HepG2 (cell line): ENCODE measurements around the gene PLEKHN1. TPM values are rescaled to one million over a fixed set of nuclear protein-coding genes. Genes with fewer than 3 reads are reported as not detected.
A peak's percentile ranks its signal among the peaks of the same experiment; 100 is the strongest.

Experiments used
- ATF1 ChIP-seq: IDR thresholded peaks from 2 replicates; pipeline ENCODE4 v1.6.1; 2016; ENCODE audit warnings: mild to moderate bottlenecking, control low read depth
- CBX5 ChIP-seq: sonication (generic); formaldehyde crosslinking; IDR thresholded peaks from 2 replicates; pipeline ENCODE4 v1.4.0; 2020; ENCODE audit warnings: missing genetic modification reagents, borderline replicate concordance
- CHCHD3 ChIP-seq: sonication (generic); formaldehyde crosslinking; IDR thresholded peaks from 2 replicates; pipeline ENCODE4 v1.8.0; 2022; ENCODE audit warnings: mild to moderate bottlenecking, missing genetic modification reagents, moderate library complexity
- IRF2 ChIP-seq: IDR thresholded peaks from 2 replicates; pipeline ENCODE4 v1.6.1; 2018; ENCODE audit warnings: missing genetic modification reagents, missing compliant biosample characterization
- NFKBIZ ChIP-seq: IDR thresholded peaks from 2 replicates; pipeline ENCODE4 v1.6.1; 2018; ENCODE audit warnings: missing genetic modification reagents, missing compliant biosample characterization
- PAWR ChIP-seq: sonication (generic); formaldehyde crosslinking; IDR thresholded peaks from 2 replicates; pipeline ENCODE4 v1.4.0; 2020; ENCODE audit warnings: missing genetic modification reagents, mild to moderate bottlenecking, borderline replicate concordance
- PCBP1 ChIP-seq: fragments of 200-400 bp; formaldehyde crosslinking; IDR thresholded peaks from 2 replicates; pipeline ENCODE4 v1.6.1; 2017; ENCODE audit warnings: mild to moderate bottlenecking, low read depth, low read length, borderline replicate concordance
- SSRP1 ChIP-seq: IDR thresholded peaks from 2 replicates; pipeline ENCODE4 v1.6.1; 2016; ENCODE audit warnings: control low read depth
- TCF7L2 ChIP-seq: IDR thresholded peaks from 2 replicates; pipeline ENCODE4 v1.6.1; 2011; ENCODE audit warnings: mild to moderate bottlenecking, low read depth, low read length, moderate library complexity
- ZBTB3 ChIP-seq: sonication (generic); formaldehyde crosslinking; IDR thresholded peaks from 2 replicates; pipeline ENCODE4 v1.4.0; 2020; ENCODE audit warnings: low read depth, mild to moderate bottlenecking, moderate library complexity, missing genetic modification reagents, borderline replicate concordance
- ZNF343 ChIP-seq: sonication (generic); formaldehyde crosslinking; IDR thresholded peaks from 2 replicates; pipeline ENCODE4 v1.4.0; 2020; ENCODE audit warnings: mild to moderate bottlenecking, missing genetic modification reagents
- ZNF674 ChIP-seq: sonication (generic); formaldehyde crosslinking; IDR thresholded peaks from 2 replicates; pipeline ENCODE4 v1.5.0; 2020; ENCODE audit warnings: low read depth, mild to moderate bottlenecking, missing genetic modification reagents
- polyA plus RNA-seq, 8 experiments: library from polyadenylated mRNA; depleted of rRNA in 3 of 8; stranded (reverse) in 7 of 8; unstranded in 1 of 8; fragments of >200 nt; fragmentation: Illumina TruSeq in 4 of 8; extraction: Trizol in 4 of 8; gene quantifications; 2 replicates each; pipeline versions ENCODE4 v1.2.1 to v1.2.3, GENCODE V29; 2011 to 2016; ENCODE audit warnings: low read depth in 4 of 8, missing spikeins in 1 of 8, mixed read lengths in 1 of 8; ENCODE audit not compliant: insufficient read depth in 1 of 8
- total RNA-seq, 5 experiments: library from RNA; depleted of rRNA; stranded (reverse); fragments of >200 nt; fragmentation: Illumina TruSeq; extraction: Trizol; gene quantifications; 2 replicates each; pipeline ENCODE4 v1.2.3, GENCODE V29; 2016; ENCODE audit warnings: low read depth in 1 of 5
- TF ChIP-seq, protein P1 (sequence below): sonication (generic); formaldehyde crosslinking; IDR thresholded peaks from 2 replicates; pipeline ENCODE4 v1.4.0; 2020; ENCODE audit warnings: missing genetic modification reagents, borderline replicate concordance
- TF ChIP-seq, protein P2 (sequence below): sonication (generic); formaldehyde crosslinking; IDR thresholded peaks from 2 replicates; pipeline ENCODE4 v1.5.0; 2020; ENCODE audit warnings: missing genetic modification reagents
- TF ChIP-seq, protein P3 (sequence below): sonication (generic); formaldehyde crosslinking; IDR thresholded peaks from 2 replicates; pipeline ENCODE4 v1.5.1; 2020; ENCODE audit warnings: missing genetic modification reagents, mild to moderate bottlenecking, borderline replicate concordance
- TF ChIP-seq, protein P4 (sequence below): sonication (generic); formaldehyde crosslinking; IDR thresholded peaks from 2 replicates; pipeline ENCODE4 v1.9.0; 2022; ENCODE audit warnings: low read depth, missing genetic modification reagents
- TF ChIP-seq, protein P5 (sequence below): sonication (generic); formaldehyde crosslinking; IDR thresholded peaks from 2 replicates; pipeline ENCODE4 v1.5.0; 2020; ENCODE audit warnings: missing genetic modification reagents

The PLEKHN1 gene
- total and polyA plus RNA-seq, 2 of the 13 experiments (the other 11 are each of a cell fraction or from before 2014, with no cell fraction given): 0.42 to 0.58 TPM

DNA sequence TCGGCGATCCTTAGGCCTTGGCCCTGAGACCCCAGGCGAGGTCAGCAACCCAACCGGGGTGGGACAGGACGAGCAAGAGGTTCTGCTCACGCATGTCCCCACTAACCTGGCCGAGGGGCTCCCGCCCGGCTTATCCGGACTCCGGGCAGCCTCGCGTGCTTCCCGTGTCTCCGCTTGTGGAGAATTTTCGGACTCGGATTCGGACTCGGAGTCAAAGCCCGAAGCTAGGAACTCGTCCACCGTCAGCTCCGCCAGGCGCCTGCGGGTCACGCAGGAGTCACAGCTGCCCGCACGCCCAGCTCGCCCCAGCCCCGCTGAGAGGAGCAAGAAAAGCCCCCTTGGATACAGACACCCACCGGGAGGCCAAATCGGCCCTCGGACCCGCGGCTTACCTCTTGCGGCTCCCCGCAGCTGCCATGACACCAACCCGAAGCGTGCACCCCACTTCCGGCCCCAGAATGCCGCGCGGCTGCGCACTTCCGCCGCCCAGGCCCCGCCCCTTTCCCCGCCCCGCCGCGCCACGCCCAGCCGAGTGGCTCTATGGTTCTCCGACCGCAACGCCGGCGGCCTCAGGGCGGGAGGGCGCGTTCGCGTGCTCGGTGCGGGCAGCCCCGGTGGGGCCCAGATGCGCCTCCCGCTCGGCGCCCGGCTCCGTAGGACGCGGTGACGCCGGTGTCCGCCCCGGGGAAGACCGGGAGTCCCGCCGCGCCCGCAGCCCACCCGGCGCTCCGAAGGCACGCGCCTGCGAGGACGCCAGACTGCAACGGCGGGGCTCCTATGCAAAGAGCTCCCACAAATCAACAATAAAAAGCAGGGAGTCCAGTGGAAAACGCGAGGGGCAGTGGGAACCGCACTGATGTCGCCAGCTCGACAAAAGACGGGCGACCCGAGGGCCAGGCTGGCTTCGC is 7.2 kb upstream of the PLEKHN1 start, which contains the start of gene NOC2L (continued):
- TF ChIP-seq, protein P1, sequence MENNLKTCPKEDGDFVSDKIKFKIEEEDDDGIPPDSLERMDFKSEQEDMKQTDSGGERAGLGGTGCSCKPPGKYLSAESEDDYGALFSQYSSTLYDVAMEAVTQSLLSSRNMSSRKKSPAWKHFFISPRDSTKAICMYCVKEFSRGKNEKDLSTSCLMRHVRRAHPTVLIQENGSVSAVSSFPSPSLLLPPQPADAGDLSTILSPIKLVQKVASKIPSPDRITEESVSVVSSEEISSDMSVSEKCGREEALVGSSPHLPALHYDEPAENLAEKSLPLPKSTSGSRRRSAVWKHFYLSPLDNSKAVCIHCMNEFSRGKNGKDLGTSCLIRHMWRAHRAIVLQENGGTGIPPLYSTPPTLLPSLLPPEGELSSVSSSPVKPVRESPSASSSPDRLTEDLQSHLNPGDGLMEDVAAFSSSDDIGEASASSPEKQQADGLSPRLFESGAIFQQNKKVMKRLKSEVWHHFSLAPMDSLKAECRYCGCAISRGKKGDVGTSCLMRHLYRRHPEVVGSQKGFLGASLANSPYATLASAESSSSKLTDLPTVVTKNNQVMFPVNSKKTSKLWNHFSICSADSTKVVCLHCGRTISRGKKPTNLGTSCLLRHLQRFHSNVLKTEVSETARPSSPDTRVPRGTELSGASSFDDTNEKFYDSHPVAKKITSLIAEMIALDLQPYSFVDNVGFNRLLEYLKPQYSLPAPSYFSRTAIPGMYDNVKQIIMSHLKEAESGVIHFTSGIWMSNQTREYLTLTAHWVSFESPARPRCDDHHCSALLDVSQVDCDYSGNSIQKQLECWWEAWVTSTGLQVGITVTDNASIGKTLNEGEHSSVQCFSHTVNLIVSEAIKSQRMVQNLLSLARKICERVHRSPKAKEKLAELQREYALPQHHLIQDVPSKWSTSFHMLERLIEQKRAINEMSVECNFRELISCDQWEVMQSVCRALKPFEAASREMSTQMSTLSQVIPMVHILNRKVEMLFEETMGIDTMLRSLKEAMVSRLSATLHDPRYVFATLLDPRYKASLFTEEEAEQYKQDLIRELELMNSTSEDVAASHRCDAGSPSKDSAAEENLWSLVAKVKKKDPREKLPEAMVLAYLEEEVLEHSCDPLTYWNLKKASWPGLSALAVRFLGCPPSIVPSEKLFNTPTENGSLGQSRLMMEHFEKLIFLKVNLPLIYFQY (CRISPR knock-in tag): no peak
- no peak for TF ChIP-seq ZNF674 (CRISPR knock-in tag)
- TF ChIP-seq, protein P2, sequence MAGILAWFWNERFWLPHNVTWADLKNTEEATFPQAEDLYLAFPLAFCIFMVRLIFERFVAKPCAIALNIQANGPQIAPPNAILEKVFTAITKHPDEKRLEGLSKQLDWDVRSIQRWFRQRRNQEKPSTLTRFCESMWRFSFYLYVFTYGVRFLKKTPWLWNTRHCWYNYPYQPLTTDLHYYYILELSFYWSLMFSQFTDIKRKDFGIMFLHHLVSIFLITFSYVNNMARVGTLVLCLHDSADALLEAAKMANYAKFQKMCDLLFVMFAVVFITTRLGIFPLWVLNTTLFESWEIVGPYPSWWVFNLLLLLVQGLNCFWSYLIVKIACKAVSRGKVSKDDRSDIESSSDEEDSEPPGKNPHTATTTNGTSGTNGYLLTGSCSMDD (CRISPR knock-in tag): no peak
- TF ChIP-seq, protein P3, sequence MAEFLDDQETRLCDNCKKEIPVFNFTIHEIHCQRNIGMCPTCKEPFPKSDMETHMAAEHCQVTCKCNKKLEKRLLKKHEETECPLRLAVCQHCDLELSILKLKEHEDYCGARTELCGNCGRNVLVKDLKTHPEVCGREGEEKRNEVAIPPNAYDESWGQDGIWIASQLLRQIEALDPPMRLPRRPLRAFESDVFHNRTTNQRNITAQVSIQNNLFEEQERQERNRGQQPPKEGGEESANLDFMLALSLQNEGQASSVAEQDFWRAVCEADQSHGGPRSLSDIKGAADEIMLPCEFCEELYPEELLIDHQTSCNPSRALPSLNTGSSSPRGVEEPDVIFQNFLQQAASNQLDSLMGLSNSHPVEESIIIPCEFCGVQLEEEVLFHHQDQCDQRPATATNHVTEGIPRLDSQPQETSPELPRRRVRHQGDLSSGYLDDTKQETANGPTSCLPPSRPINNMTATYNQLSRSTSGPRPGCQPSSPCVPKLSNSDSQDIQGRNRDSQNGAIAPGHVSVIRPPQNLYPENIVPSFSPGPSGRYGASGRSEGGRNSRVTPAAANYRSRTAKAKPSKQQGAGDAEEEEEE: no peak
- TF ChIP-seq, protein P4, sequence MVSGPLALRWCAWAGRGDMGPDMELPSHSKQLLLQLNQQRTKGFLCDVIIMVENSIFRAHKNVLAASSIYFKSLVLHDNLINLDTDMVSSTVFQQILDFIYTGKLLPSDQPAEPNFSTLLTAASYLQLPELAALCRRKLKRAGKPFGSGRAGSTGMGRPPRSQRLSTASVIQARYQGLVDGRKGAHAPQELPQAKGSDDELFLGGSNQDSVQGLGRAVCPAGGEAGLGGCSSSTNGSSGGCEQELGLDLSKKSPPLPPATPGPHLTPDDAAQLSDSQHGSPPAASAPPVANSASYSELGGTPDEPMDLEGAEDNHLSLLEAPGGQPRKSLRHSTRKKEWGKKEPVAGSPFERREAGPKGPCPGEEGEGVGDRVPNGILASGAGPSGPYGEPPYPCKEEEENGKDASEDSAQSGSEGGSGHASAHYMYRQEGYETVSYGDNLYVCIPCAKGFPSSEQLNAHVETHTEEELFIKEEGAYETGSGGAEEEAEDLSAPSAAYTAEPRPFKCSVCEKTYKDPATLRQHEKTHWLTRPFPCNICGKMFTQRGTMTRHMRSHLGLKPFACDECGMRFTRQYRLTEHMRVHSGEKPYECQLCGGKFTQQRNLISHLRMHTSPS (CRISPR knock-in tag): peak; percentile 45; the same call in 1 of the 2 replicates
- TF ChIP-seq ZNF343: no peak
- TF ChIP-seq SSRP1: no peak
- TF ChIP-seq PAWR (CRISPR knock-in tag): no peak
- TF ChIP-seq CHCHD3 (CRISPR knock-in tag): no peak
- no peak for TF ChIP-seq PCBP1
- TF ChIP-seq, protein P5, sequence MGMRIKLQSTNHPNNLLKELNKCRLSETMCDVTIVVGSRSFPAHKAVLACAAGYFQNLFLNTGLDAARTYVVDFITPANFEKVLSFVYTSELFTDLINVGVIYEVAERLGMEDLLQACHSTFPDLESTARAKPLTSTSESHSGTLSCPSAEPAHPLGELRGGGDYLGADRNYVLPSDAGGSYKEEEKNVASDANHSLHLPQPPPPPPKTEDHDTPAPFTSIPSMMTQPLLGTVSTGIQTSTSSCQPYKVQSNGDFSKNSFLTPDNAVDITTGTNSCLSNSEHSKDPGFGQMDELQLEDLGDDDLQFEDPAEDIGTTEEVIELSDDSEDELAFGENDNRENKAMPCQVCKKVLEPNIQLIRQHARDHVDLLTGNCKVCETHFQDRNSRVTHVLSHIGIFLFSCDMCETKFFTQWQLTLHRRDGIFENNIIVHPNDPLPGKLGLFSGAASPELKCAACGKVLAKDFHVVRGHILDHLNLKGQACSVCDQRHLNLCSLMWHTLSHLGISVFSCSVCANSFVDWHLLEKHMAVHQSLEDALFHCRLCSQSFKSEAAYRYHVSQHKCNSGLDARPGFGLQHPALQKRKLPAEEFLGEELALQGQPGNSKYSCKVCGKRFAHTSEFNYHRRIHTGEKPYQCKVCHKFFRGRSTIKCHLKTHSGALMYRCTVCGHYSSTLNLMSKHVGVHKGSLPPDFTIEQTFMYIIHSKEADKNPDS (CRISPR knock-in tag): no peak
- TF ChIP-seq ZBTB3 (CRISPR knock-in tag): no peak
- TF ChIP-seq CBX5 (CRISPR knock-in tag): no peak
- no peak for TF ChIP-seq NFKBIZ (CRISPR knock-in tag)
- no peak for TF ChIP-seq ATF1
- TF ChIP-seq TCF7L2: no peak
- TF ChIP-seq IRF2 (CRISPR knock-in tag): peak; percentile 67; the same call in 1 of the 2 replicates
